Urothelium cell line (cell line): ENCODE results near the gene DEK.
"Not testable (repeated sequence)": the region's sequence is repeated elsewhere in the genome, so short reads cannot be mapped to it uniquely, and the experiment has no call there.

Source experiments
- DNase-seq: peaks from one replicate; pipeline ENCODE4 v3.0.0; 2011; ENCODE audit warnings: low spot score, mixed read lengths
- FAIRE-seq: peaks from 2 replicates; lab custom pipeline; 2011; peaks lifted over from hg19 to GRCh38; lab: Jason Lieb, UNC

DEK gene, protein sequence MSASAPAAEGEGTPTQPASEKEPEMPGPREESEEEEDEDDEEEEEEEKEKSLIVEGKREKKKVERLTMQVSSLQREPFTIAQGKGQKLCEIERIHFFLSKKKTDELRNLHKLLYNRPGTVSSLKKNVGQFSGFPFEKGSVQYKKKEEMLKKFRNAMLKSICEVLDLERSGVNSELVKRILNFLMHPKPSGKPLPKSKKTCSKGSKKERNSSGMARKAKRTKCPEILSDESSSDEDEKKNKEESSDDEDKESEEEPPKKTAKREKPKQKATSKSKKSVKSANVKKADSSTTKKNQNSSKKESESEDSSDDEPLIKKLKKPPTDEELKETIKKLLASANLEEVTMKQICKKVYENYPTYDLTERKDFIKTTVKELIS

DNA sequence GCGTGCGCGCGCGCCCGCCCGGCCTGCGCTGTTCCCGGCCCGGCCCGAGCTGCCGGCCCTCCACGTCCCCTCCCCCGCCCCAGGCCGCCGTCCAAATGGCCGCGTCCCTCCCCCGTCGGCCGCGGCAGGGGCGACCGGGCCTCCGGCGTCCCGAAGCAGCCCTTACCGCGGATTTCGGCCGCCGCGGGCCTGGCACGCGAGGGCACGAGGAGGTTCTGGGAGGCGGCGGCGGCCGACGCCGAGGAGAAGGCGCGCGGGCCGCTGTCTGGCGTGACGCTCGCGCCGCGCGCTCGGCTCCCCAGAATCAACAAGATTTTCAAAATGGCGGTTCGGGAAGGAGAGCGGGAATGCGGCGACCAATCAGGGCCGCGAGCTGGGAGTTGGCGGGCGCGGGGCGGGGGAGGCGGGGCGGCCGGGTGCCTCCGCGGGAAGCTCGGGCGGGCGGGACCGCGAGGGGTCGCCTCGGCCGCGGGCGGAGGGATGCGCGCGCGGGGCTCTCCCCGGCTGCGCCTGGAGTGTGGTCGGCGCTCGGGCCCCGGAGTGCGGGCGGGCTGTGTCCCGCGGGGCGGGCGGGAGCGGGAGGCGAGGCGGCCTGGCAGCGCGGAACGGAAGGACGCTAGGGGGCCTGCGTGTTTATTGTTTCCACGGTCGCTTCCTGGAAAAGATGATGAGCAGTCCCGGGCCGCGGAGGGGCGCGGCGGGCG is at the start of gene DEK:
TSS of gene DEK (minus strand) at position 312 of the 704 bp plus-strand sequence. CDS start 543 bp downstream, outside the sequence.
- no peak for FAIRE-seq

DNA sequence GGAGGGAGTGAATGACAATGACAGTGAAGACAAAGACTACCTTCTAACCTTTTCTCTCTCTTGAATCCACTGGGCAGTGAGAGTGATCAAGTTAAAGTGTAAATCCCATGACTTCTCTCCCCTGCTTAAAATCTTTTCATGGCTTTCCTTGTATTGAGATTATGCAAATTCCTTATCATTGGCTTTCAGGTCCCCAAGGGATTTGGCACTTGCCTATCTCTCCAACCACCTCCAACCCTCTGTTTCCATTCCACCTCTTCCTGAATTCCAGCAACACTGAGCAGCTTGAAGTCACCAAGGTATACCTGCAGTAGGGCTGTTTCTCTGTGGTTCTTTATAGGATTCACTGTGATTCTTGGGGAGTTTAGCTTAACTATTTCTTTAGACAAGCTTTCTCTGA is 48.0 kb upstream of the DEK start:
- FAIRE-seq (no peak), DNase-seq (no peak)

More for the DNA sequence above, at the start of gene DEK:
- DNase-seq: peak; percentile 90

DNA sequence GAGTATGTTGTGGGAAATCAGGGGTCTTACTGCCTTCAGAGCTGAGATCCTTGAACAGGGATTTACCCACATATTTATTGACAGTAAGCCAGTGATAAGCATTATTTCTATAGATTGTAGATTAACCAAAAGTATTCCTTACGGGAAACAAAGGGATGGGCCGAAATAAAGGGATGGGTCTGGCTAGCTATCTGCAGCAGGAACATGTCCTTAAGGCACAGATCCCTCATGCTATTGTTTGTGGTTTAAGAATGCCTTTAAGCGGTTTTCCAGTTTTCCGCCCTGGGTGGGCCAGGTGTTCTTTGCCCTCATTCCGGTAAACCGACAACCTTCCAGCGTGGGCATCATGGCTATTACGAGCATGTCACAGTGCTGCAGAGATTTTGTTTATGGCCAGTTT is 45.7 kb upstream of the DEK start:
- not testable (repeated sequence) for FAIRE-seq, DNase-seq

DNA sequence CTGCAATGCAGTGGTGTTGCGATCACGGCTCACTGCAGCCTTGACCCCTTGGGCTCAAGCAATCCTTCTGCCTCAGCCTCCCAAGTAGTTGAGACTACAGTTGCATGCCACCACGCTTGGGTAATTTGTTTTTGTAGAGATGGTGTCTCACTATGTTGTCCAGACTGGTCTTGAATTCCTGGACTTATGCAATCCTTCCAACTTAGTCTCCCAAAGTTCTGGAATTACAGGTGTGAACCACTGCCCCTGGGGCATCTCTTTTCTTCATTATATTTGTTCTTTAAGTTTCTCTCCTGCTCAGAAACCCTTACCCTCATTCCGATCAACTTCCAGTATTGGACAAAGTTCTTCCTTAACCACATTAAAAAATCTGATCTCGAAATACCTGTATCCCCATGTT is 44.7 kb upstream of the DEK start:
- no peak for DNase-seq
- no peak for FAIRE-seq

DNA sequence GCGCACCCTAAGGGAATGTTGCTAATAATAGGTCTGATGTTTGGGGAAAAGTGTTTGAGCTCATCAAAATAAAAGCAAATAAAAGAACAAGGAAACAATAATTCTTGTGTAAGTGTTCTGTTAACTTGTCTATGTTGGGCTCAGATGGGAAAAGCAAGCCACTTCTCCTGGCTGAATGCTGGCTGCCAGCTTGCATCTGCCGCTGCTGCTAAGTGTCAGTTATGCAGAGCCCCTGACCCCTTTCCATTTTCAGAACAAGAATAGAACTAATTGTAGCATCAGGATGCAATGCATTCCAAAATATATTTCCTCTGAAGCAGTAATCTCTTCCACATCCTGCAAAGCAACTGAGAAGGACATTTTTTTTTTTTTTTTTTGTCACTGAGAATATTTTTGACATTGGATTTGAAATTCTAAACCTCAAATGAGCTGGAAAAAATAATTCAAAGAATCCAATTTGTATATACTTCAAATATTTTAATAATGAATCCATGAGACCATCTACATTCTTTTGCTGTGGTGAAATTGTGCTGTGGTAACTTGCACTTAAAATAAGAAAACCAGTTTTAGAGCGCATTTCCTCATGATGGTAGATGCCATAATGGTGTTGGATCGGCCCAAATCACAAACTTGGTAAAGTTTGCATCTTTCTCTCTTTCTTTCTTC is 43.9 kb upstream of the DEK start:
- no peak for FAIRE-seq
- DNase-seq: no peak

DNA sequence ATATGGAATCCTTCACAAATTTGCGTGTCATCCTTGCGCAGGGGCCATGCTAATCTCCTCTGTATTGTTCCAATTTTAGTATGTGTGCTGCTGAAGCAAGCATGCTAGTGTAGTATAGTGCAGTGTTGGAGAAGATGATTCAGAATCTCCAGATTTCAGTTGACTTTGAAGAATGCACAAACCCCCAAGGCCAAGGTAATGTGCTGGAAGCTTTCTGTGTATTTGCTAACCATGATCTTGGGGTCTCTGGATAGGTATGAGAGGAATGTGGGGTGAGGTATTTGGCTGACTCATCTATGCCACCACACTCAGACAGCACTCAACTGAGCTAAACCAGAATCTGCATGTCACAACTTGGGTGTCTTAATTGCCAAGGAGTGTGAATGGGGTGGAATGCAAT is 42.6 kb upstream of the DEK start:
- peak; percentile 44 for DNase-seq
- FAIRE-seq: no peak

DNA sequence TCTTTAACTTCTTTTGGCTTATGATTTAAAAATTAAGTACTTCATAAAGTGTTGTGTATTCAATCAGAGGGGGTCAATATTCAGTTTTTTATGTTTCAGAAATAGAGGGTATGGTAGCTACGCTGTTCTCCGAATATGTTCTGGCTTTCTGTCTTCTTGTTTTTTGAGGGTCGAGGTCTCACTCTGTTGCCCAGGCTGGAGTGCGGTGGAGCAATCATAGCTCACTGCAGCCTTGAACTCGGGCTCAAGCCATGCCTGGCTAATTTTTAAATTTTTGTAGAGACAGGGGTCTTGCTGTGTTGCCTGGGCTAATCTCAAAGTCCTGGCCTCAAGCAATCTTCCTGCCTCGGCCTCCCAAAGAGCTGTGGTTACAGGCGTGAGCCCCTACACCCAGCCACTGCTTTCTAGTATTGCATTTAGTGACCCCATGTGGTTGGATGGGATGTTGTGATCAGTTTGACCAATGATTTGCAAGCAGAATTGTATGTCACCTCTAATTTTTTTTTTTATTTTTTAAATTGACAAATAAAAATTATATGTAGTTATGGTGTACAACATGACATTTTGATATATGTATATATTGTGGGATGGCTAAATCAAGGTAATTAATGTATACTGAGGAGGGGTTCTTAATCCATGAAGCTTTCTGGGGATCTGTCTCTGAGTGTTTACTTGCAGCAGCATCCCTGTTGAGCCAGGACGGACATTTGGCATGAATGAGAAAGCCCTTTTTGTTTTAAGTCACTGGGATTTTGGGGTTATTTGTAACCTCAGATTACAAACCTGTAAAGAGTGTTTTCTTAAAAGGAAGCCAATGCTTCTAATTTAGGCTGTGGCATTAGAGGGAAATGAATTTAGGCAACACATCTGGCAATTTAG is 38.5 kb upstream of the DEK start:
- FAIRE-seq: no peak
- no peak for DNase-seq

DNA sequence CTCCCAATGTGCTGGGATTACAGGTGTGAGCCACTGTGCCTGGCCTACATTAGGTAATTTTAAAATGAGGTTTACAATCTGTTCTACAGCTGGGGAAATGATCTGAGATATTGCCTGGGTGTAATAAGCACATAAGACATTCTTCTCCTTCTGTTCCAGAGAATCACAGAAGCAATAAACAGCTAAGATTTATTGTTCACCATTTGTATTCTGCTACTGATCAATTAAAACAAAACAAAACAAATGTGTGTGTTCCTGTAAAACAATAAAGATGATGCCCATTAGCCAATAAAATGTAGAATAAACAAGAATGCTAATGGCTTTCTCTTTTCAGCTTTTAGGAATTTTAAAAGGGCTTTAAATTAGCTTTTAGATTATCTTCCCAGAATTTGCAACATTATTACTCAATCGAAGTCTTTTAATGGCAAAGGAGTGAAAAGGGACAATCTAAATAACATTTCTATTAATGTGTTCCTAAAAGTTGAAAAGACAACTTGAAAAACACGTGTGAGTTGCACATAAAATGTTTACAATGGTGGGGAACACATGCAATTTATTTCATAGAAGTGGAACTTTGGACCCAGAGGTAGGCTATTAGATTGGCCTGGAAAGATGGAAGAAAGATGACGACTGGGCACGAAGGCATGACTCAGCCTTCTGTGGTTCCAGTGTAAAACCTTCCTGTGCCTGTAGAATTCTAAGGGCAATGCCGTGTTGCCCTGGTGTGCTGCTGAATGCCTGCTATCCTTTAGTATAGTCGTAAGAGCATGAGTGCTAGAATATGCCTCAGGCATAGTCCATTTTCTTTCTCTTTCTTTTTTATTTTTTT is 29.0 kb upstream of the DEK start:
- FAIRE-seq (no peak), DNase-seq (peak; percentile 40)

DNA sequence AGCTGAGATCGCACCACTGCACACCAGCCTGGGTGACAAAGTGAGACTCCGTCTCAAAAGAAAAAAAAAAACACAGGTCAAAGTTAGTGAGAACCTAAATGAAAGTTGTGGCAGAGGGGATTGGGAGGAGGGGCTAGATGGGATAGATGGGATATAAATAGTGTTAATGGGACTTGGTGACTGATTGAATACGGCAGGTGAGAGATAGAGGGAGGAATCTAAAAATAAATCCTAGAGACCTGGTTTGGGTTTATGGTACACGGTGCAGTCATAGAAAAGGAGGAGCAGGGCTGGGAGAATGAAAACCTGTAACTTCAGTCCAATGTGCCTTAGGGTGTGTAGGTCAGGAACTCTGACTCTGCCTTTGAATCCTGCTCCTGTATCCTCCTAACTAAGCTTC is 25.0 kb upstream of the DEK start:
- FAIRE-seq: no peak
- no peak for DNase-seq

DNA sequence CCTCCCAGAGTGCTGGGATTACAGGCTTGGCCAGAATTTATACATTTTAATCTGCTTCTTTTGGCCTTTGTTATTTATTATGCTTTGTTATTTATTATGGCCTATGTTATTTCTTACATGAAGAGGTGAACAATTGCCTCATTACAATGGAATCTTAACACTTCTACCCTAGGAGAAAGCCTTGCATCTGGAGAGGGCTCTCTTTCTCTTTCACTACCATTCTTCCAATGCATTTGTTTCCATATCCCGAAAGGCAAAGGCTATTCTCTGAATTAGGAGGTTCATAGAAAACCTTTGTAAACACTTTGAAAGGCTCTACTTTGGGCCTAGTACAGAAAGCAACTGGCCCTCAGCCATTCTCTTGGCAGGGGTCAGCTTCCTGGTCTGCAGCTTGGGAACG is 19.9 kb upstream of the DEK start:
- FAIRE-seq (no peak), DNase-seq (no peak)

DNA sequence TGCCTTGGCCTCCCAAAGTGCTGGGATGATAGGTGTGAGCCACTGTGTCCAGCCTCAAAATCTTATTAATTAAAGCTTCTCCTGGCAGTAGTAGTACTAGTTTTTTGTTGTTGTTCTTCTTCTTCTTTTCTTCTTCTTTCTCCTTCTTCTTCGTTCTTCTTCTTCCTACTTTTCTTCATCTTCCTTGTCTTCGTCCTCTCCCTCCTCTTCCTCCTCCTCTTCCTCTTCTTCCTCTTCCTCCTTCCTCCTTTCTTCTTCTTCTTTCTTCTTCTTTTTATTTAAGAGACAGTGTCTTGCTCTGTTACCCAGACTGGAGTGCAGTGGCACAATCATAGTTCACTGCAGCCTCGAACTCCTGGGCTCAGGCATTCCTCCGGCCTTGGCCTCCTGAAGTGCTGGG is 17.2 kb upstream of the DEK start:
- DNase-seq: no peak
- FAIRE-seq: no peak

DNA sequence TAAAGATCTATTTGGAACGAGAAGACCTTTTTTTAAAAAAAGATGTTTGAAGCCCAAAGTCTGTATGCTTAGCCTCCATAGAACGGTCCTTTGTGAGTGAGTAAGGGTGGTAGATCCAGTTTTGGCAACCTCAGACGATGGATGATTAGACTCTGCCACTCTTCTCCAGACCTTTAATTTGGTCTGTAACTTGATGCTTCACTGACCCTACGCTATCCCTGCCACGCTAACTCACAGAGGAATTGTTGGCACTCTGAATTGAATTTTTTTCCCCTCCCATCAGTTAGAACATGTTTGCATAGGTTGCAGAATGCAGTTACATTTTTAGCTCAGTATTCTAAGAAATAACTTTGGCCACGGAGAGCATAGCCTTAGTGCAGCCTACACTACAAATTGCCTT is 15.8 kb upstream of the DEK start:
- FAIRE-seq: no peak
- no peak for DNase-seq

DNA sequence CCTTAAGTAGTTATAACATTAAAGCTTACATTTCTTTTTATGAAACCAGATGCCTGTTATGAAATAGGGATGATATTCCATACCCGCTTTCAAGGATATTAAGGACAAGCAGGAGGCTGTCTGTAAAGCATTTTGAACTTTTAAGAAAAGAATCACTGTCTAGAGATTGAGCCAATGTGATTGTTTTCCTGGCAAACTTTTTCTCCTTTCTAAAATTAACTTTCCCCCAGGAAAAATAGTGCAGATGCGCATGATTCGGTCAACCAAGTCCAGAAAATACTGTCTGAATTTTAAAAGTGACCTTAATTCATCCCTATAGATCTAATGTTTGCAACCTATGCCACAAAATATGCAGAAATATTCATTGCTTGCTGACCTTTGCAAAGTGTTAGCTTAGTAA is 15.1 kb upstream of the DEK start:
- FAIRE-seq (no peak), DNase-seq (no peak)

DNA sequence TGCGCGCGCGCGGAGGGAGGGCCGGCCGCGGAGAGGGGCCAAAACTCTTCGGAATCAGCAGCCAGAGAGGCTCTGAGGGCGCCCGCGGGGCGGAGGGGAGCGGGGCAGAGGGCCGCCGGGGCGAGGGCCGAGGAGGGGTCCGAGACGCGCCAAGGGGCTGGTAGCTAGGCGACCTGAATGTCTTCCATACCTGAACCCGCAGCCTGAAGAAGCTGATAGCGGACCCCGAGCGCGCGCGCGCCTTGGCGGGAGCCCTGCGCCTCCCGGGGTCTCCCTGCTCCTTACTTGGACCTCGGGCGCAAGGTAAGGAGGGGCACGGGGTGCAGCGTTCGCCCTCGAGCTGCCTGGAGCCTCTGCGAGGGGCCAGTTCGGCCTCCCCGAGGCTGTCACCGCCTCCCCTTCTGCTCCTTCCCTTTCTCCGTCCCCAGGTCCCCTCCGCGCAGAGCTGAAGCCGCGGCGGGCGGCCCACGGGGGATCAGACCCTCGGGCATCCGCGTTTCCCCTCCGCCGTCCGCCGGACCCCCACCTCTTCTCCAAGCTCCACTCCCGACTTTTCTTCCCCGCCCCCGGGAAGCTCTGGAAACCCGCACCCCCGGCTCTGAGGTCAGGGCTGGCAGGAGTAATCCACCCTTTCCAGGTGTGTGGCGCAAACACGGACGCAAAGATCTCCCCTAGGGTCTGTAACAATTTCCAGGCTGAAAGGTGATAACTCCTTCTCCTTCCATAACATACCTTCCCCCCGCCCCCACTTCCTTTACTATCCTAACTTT is 13.1 kb upstream of the DEK start:
- peak; percentile 37 for DNase-seq
- FAIRE-seq: no peak

DNA sequence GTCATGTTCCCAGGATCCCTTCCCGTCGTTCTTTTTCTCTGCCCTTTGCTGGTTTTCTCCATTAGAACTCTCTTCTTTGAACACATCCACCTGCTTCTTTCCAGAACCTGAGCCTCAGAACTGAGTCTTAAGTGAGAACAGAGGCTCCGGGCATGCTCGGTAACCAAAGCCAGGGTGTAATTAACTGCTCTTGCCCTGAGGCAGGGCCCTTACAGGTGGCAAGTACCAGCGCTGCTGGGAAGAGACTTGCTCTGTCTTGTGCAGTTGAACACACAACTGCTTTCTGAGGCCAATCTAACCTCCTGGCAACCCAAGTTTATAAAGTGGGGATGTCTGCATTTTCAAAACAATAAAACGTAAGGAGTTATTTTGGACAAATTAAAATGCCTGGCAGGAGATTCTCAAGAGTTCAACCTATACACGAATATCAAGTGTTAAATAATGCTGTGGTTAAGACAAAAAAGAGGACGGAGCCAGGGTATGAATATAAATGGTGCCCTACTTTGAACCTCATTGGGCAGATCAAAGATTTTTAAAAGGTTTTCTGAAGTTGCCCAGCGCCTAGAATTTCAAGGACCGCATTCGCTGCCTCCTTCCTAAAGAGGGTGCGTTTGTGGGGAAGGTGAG is 12.4 kb upstream of the DEK start:
- FAIRE-seq (no peak), DNase-seq (no peak)

DNA sequence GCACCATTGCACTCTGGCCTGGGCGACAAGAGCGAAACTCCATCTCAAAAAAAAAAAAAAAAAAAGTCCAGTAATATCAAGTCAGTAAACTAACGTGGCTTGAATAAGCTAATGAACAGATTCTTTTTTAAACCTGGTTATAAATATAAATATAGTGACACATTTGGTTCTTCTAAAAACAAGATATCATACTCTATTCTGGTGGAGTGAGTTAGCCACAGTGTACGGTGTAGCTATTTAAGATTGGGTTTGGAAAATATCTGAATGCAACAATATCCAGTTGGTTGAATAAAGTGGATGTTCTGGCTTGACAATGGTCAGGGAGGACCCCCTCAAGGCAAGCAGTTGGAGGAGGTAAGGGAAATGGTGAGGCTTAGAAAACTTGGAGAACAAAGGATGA is 5.9 kb upstream of the DEK start:
- DNase-seq (no peak), FAIRE-seq (no peak)

DNA sequence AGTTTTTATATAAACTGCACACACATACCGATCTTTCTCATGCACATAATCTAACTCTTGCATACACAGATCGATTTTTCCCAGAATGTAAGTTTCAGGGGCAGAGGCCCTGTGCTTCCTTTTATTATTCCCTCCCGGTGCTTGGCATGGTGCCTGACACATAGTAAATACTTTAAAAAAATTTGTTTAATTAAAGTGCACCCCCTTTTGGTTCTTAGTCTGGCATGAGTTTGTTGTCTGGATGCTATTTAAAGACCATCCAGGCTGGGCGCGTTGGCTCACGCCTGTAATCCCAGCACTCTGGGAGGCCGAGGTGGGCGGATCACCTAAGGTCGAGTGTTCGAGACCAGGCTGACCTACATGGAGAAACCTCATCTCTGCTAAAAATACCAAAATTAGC is 5.4 kb upstream of the DEK start:
- no peak for FAIRE-seq
- DNase-seq: no peak

DNA sequence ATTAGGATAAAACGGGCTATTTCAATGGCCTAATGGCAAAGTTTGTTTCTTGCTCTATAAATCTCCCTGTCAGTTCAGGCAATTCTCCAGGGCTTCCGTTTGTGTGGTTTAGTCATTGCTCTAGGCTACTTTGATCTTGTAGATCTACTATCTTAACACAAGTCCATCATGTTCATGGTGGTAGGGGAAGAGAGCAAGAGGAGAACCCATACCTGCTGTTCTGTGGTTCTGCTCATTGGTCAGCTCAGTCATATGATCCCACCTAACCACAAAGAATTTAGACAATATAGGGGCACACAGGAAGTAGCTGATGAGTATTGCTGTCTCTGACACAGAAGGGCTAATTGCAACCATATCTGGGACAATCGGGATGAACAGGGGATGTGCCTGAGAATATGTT is 4.9 kb upstream of the DEK start:
- peak; percentile 27 for DNase-seq
- FAIRE-seq: no peak

DNA sequence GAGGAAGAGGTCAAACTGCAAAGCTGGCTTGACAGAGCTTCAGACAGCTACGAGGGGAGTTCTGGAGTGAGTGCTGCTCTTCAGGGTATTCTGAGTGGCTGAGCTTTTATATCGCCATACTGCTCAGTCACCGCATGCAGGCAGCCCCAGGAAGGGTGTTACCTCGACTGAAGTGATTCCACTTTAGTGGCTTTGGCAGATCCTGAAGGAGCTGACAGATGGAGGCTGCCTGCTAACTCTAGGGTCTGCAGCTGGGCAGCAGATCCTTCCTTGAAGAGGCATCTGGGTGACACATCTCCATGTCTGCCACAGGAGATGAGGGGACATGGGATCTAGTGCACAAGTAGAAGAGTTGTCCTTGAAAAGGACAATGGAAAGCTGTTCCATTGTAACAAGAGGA is 3.7 kb upstream of the DEK start:
- FAIRE-seq: no peak
- no peak for DNase-seq
